ENCODE data around the gene RBKS.

Gene RBKS

DNA sequence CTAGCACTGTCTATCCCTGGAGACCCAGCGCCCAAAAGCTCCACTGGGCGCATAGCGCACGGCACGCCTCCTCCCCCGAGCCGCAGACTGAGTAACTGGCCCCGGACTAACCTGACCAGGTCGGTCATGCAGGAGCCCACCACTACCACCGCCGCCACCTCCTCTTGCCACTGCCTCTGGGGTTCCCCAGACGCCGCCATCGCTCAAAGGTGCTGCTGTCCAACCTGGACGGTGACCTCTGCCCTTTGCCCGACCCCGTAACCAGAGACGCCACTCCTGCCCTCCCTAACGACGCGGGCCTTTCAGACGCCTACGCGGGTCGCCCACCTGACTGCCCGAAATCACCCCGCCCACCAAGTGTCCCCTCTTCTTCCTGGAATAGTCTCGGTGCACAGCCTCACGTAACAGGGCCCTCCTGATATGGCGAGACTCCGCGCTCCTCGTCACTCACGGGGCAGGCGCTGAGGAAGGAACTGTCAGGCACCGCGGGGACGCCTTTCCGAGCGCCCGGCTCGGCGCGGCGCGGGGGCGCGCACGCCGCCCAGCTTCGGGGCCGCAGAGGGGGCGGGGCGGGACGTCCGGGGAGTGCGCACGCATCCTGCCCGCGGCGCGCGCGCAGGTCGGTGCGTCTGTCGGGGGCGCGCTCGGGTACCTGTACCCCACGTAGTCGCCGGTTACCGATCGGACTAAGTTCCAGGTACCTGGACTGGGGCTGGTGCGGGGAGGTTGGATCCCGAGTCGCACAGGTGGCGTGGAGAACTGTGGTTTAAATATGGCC is at the start of gene RBKS, which contains the start of gene BABAM2:
RBKS (minus strand) TSS at position 242 of the 778 bp plus-strand sequence; CDS start at position 200, 42 bp downstream.
BABAM2 (plus strand) TSS at position 584 of the 778 bp plus-strand sequence. CDS start 3,828 bp downstream, outside the sequence.
- peak; percentile 89 for DNase-seq

DNA sequence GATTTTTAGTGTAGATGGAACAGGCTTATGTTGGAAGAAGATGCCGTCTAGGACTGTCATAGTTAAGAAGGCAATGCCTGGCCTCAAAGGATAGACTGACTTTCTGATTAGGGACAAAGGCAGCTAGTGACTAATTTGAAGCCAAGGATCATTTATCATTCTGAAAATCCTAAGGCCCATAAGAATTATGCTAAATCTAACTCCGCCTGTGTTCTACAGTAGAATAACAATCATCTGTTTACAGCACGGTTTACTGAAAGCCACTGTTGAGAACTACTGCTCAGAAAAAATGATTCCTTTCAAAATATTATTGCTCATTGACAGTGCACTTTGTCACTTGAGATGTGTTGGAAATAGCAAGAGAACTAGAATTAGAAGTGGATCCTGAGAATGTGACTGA is 44.8 kb upstream of the RBKS start:
- no peak for DNase-seq

DNA sequence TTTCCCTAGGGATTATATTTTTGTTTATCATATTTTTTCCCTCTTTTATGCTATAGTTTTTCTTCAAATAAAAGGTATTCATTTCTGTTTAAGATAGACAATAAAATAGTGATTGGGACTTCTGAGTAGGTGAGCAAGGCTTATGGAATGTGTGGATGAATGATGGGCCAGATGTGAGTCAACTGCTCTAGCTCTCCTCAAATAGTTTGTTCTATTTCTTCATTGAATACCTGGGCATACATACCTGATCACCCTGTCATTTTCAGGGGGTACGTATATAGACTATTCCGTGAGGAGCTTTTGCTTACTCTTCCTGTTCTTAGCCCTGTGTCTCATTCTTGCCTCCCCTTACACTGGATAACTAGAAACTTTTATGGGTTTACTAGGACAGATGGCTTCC is 42.2 kb upstream of the RBKS start:
- DNase-seq = no peak

DNA sequence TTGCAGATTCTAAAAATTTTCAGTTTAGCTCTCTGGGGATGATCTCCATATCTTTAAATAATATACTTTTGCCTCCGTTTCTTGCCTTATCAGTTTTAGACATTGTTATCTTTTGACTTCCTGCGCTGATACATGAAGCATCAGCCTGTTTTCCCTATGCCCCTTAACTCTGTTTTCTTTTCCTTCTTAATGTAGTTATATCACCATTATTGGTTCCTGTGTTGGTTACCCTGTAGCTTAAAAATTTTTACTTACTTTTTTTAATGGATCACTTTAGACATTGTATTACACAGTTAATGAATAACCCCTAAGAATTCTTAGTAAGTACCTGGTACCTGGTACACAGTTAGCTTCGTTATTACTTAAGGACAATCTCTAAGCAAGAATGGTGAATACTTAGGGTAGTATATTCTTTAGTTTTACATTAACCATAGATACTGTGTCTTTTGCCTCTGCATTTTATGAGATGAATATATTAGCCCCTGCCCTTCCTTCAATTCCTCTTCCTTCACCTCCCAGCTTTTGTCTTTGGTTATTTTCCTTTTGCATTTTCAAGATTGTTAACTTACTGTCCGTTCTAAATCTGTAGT is 41.3 kb upstream of the RBKS start:
- no peak for DNase-seq

DNA sequence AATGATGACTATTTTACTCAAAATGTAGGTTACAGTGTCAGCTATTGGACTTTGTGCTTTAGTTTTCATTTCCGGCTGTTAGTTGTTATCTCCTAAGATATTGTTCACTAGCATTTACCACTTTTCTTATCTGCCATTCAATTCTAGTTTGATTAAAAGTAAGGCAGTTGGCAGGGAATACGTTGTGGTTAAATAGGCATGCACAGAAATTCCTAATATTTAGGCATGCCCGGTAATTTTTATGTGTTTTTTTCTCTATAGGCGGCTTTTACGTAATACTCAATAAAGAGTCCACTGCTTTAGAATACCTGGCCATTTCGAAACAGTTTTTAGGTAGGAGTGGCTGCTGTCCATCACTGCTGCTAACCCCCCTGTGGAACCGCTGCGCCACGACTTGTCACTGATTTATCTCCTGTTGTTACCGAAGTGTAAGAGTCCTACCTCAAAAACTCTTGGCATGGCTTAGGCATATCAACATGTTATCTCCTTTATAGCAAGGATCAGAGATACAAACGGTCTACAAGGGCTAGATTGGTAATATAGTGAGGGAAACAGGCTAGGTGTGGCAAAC is 39.8 kb upstream of the RBKS start:
- no peak for DNase-seq

DNA sequence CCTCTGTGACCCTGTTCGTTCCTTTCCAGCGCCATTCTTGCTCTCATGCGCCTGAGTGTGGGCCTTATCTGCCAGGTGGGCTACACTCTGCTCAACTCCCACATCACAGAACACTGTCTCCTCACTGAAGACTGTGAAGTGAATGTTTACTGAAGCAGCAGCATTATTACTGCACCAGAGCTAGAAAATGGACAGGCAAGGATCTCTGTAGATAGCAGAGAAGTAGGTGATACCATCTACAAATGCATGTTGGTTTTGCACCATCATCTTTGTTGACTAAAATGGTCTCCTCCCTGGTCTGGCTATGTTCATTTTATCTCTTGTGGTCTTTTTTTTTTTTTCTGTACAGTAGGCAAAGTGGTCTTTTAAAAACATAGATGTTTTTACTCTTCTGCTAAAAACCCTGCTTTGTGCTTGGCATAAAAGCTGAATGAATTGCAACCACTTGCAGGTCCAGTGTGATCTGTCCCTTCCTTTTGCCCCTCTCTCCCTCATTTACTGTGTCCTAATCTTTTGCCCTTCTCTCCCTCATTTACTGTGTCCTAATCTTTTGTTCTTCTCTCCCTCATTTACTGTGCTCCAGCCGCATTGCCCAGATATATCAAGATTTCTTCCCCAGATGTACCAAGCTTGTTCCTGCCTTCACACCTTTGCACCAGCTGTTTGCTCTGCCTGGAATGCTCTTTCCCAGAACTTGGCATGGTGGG is 35.7 kb upstream of the RBKS start:
- no peak for DNase-seq

DNA sequence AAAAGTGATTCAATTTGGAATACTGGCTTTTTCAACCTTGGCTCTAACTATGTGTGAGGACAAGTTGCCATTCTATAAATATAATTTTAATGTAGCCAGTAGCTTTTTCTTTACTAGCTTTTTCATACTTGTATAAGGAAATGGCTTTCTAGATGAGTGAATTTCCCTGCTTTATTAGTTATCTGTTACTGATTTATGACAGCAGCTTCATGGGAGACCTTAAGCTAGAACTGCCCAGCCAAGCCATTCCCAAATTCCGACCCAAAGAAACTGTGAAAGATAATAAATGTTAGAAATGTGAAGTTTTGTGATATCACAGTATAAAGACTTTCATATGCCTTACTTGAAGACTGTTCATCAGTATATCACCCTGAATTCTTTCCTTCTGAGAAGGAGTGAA is 32.7 kb upstream of the RBKS start:
- DNase-seq = no peak

DNA sequence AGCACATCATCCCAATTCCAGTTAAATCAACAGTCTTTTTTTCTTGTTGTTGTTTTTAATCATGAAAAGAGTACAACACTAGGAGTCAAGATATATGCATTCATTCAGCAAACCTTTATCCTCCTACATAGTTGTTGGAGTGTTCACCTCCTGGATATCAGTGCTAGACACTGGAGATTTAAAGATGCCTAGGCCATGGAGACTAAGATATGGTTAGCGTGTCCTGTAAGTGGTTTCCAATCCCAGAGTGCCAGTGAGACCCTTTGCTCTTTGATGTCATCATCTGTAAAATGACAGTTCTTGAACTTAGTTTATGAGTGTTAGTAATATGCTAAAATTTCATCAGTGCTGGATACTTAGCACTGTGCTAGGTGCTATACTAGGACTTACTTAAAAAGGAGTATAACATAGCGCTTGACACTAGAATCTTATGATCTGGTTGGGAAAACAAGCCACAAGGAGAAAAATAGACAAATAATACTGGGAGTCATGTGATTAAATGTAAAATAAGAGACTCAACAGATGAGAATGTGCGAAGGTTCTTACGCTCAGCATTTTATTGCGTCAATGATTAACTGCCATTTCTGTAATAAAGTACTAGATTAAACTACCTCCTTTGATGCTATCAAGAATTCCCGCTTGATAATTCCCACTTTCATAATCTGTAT is 31.8 kb upstream of the RBKS start:
- no peak for DNase-seq

DNA sequence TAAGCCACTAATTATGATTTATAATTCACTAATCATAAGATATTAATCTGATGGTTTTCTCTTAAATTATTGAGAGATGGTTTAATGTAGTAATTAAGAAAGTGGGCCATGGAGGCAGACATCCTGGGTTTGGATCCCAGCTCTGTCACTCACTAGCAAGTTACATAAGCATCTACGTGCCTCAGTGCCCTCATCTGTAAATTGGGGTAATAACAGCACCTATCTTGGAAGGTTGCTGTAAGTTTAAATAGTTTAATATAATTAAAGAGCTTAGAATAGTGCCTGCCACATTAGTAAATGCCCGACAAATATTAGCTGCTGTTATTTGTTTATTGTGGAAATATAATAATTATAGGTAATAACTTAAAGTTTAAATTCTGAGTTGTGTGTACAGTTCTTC is 31.2 kb upstream of the RBKS start:
- DNase-seq = no peak

DNA sequence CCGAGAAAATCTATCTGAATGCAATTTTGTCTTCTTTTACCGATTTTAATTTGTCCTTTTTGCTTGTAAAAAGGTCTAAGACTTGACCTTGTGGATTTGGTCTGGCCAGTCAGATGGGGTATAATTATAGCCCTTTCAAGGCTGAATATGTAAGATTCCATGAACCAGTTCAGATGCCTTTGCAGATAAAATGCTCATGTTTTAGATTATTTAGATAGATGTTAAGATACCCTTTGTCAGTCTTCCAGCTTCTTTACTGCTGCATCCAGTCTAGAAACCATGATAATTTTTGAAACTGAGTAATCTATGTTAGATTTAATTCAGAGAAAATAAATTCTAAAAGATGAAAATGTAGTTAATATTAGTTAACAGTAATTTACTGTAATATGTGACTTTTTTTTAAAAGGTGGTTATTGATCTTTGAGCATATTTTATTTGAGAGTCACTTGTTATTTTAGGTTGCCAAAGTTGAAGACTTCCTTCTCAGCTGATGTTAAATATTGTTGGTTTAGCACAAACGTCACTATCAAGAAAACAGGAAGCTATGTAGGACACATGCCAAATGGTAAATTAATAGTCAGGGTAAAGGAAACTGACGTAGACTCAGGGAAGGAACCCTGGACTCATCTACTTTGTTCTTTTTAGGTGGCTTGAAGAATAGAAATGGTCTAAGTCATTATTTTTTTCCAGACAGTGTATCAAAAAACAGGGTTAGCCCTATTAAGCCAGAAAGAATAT is 30.1 kb upstream of the RBKS start:
- DNase-seq = no peak

DNA sequence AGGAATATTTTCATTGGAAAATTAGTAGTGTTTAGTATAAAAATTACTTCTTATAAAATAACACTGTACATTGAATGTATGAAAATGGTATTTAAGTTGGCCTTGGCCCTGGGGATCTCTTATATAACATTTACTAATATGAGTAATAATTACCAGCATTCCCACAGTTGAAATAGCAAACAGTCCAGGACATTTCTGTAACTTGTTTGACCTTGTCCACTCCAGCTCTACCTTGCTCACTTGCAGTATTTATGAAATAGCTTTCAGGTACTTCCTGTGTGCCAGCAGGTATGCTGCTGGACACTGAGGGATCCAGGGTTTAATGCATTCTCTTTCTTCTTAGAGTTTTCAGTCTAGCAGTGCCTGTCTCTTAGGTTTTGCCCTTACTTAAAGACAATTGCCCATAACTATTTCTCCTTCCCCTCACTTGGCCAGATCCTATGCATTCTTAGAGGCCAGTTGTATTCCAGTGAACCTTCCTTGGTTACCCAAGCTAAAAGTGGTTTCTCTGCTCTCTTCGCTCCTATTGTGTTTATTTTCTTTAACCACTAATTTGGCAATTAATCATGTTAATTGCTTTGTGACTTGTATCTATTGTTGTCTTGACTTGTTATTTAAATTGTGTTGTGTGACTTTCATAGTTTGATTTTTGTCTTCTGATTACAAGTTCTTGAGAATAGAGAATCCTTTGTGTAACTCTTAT is 26.3 kb upstream of the RBKS start:
- DNase-seq = no peak

DNA sequence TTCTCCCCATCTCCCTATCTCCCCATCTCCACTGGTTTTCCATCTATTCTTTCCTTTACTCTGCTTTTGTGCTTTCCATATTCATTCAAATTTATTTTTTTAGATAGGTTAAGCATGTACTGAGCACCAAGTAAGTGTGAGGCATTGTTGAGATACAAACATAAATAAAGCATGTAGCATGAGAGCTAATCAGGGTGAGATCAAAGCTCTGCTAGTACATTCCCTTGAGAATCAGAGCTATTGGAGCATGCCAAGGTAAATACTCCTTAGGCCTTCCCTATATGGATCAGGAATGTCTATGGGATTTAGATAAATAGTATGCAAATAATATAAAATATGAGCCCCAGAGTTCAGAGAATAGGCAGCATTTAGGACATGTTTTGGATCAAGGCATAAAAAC is 25.7 kb upstream of the RBKS start:
- DNase-seq = no peak

DNA sequence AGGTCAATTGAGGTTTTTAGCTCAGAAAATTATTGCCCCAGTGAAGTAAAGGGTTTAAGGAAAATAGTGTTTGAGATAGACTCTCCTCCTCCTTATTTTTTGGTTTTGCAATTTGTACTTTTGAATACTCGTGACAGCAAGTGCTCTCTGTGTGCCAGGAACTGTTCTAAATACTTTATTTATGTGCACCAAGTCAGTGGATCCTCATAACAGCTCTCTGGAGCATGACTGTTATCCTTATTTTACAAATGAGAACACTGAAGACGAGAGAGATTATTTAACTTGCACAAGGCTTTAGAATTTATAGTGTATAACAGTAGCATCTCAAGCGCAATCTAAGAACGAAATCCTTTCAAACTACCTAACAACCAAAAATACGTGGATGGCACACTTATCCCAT is 25.0 kb upstream of the RBKS start:
- DNase-seq = no peak

DNA sequence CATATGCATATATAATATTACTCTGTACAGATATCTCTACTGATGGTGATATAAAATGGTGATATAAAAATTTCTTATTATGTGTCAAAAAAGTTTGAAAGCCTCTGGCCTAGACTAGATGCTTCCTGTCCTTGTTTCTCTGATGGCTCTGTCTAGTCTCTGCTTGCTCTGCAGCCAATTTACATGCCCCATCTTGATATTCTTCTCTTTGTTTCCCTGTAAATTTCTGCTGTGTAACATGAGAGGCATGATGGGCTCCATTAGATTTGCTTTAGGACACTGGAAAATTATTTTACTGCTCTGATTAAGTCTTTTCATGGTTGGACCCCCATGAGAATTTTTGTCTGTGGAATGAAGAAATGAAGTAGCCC is 24.6 kb upstream of the RBKS start:
- DNase-seq = no peak

DNA sequence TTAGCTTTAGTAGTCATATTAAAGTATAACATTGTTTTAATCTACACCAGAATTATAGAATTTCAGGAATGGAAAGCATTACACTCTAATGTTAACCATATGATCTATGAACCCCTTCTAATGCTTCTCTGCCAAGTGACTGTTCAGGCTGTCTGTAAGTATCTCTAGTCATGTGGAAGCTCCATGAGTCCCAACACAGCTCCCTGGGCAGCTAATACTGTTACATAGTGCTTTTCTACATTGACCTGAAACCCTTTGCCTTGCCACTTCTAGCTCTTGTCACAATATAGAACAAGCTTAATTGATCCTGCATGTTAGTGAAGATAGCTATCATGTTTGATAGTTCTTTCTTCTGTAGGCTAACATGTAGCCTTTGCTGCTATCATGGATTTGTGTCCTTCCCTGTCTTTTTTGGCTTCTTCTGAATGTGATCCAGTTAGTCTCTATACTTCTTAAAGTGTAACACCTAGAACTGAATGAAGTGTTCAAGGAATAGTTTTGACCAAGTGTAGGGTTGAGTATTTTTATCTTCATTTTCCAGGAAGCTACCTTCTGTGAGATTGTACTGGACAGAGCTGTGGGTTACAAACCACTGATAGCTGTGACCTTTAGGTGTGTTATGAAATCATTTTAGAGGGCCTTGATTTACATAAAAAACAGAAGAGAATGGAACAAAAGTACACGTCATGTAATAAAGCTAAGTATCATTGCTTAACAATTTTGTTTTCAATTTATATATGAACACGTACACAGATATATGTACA is 24.0 kb upstream of the RBKS start:
- no peak for DNase-seq

DNA sequence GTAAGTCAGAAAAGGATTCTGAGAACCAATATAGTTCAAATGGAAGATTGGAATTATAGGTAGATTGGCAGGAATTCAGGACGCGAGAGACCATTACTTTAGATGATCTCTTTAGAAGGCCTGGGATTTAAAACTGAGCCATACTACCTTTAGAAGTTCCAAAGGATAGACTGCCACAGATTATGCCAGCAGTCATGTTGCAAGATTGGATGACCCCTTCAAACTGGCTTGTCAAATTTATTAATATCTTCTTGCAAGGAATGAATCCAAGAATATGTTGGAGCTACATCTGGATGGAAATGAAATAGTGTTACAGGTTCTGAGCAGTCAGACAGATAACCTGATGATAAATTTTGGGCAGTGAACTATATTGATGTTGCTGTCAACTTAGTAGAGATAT is 22.3 kb upstream of the RBKS start:
- no peak for DNase-seq

DNA sequence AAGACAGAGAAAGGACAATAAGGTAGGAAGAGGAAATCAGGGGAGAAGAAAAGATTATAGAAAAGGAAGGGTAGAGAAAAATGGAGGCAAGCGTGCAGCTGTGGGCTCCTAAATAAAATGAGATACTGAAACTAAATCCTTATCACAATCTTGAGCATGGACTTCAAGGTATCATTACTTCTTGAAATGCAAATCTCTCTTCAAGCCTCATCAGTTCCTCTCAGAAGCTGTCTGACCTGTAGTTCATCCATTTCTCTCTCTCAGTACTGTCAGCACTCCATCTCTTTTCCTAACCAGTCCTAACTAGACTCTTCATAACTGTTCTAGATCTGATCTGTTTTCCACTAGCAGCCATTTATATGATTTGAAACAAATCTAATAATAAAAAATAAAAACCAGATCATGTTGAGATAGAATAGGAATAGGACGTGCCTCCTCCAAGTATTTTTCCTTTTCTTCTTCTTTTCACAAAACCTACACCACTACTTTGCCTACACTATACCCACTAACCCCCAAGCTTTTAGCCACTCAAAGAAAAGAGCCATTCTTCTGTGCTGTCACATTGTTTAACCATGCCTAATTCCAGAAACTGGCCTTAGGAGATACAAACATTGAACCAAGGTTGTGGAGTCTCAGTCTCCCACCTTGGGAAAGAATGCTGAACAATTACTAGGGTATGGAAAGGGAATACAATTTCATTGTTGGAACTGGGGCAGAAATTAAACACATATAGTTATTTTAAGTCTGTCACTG is 21.4 kb upstream of the RBKS start:
- DNase-seq = no peak

DNA sequence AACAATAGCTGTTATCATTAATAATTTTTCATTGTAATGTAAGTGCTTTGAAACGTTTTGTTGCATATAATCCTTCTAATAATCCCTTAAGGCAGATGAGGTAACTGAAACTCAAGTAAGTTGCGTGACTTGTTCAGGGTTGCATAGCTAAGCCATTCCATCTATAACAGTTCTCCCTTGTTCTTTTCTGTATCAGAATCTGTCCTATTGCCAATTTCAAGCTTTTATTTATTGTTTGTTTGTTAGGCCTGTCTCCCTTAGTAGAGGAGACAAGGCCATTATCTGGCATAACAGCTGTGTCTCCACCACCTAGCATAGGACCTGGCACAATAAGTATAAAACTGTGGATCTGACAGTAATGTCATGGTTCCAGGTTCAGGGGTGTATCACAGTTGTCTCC is 19.7 kb upstream of the RBKS start:
- DNase-seq = no peak

DNA sequence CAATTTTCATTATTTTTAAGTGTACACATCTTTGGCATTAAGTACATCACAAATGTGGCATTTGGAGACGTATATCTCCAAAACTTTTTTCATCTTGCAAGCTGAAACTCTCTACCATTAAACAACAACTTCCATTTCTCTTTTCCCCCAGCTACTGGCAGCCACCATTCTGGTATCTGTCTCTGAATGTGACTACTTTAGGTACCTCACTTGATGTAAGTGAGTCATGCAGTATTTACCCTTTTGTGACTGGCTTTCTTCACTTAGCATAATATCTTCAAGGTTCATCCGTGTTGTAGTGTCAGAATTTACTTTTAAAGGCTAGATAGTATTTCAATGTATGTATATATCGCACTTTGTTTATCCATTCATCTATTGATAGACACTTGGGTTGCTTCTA is 17.4 kb upstream of the RBKS start:
- DNase-seq = no peak

DNA sequence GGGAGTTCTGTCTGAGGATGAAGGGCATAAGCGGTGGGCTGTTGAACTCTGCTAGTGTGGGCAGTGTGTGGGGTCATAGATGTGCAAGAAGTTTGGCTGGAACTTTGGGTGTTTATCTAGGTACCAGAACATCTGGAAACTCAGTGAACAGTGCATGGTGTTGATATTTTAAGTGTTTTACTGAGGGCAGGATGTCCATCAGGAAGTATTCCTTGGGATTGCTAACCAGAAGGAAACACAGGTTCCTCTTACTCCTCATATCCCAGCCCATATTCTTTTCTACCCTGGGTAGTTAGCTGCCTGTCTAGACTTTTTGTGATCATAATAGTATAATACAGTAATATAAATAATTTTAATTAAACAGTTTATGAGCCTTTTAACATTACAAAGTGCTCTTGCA is 15.9 kb upstream of the RBKS start:
- no peak for DNase-seq

DNA sequence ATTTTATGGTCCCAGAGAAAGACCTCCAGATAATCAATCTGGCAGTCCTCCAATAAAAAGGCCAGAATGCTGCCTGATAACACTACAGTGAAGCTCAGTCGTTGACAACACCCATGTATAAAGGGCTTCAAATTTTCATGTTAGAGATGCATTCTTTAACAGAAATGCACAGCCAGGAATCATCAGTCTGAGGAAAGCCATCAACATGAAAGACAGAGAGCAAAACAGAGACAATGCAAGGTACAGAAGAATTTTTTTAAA is 14.1 kb upstream of the RBKS start:
- DNase-seq = no peak

All from activated effector memory CD4-positive, alpha-beta T cell treated with Interleukin-2 at 50 U/mL for 16 hours (primary cell).